Endothelial cell of umbilical vein (primary cell): Measurements from ENCODE around the gene TEF. TPM values are rescaled to one million over a fixed set of nuclear protein-coding genes. Genes with fewer than 3 reads are reported as not detected.

Experiments
- BruUV-seq: library from RNA; stranded (reverse); fragments of 400-500 nt; replicated peaks from 2 replicates; lab custom pipeline; 2021; lab: Mats Ljungman, UMichigan
- CTCF ChIA-PET: fragments of 300-600, 350-600 bp; sonication (Branson Sonifier 250); formaldehyde crosslinking; loops from one replicate; lab custom pipeline; 2021; ENCODE audit warnings: antibody characterized with exemption, inconsistent platforms; lab: Charles Lee
- POLR2A ChIA-PET: fragments of 300-600, 350-600 bp; sonication (Branson Sonifier 250); formaldehyde crosslinking; loops from one replicate; lab custom pipeline; 2021; ENCODE audit warnings: antibody characterized with exemption, inconsistent platforms; lab: Charles Lee
- DNase-seq: peaks from one replicate; pipeline ENCODE4 v3.0.0-alpha.2; 2011; ENCODE audit warnings: low read depth, low spot score
- FAIRE-seq: peaks from 2 replicates; lab custom pipeline; 2011; peaks lifted over from hg19 to GRCh38; lab: Jason Lieb, UNC
- H2AFZ ChIP-seq: 2 replicates; pipeline ENCODE4 v1.6.0; 2012; ENCODE audit warnings: low read depth, low read length, control low read depth, inconsistent platforms
- H3K27ac ChIP-seq: 2 replicates; pipeline ENCODE4 v1.5.1; 2011; ENCODE audit warnings: low read depth, mild to moderate bottlenecking, control low read depth, low read length, moderate library complexity; ENCODE audit not compliant: insufficient read depth
- H3K27me3 ChIP-seq, 2 experiments: 2 replicates each; pipeline versions ENCODE4 v1.6.0 to v1.6.1; 2011; ENCODE audit warnings: low read length in 2 of 2, mixed read lengths in 1 of 2; ENCODE audit not compliant: control insufficient read depth in 2 of 2, insufficient read depth in 2 of 2
- H3K36me3 ChIP-seq, 2 experiments: 2 replicates in 1 of 2; 3 replicates in 1 of 2; pipeline ENCODE4 v1.5.1; 2011; ENCODE audit warnings: low read length in 2 of 2, mild to moderate bottlenecking in 1 of 2, moderate library complexity in 1 of 2; ENCODE audit not compliant: control insufficient read depth in 2 of 2, insufficient read depth in 2 of 2; ENCODE audit errors: extremely low read depth in 1 of 2
- H3K4me1 ChIP-seq: 3 replicates; pipeline ENCODE4 v1.5.1; 2011; ENCODE audit warnings: mild to moderate bottlenecking, low read length; ENCODE audit not compliant: control insufficient read depth, insufficient read depth; ENCODE audit errors: extremely low read depth
- H3K4me2 ChIP-seq: 2 replicates; pipeline ENCODE4 v1.6.1; 2011; ENCODE audit warnings: low read length, control low read depth, mixed read lengths; ENCODE audit not compliant: insufficient read depth
- H3K4me3 ChIP-seq, 3 experiments: fragments of 200-600 bp in 1 of 3; sonication (generic), shearing (Covaris generic) in 1 of 3; replicated peaks in 1 of 3; 2 replicates each; pipeline ENCODE4 v1.5.1; 2011 to 2016; ENCODE audit warnings: control low read depth in 3 of 3, low read length in 3 of 3, mild to moderate bottlenecking in 2 of 3, inconsistent platforms in 1 of 3, low read depth in 1 of 3, moderate library complexity in 1 of 3; ENCODE audit not compliant: insufficient read depth in 1 of 3
- H3K79me2 ChIP-seq: 2 replicates; pipeline ENCODE4 v1.6.0; 2012; ENCODE audit warnings: low read length, inconsistent platforms; ENCODE audit not compliant: control insufficient read depth, insufficient read depth
- H3K9ac ChIP-seq: replicated peaks from 2 replicates; pipeline ENCODE3; 2011; ENCODE audit warnings: low read length, control low read depth; ENCODE audit not compliant: insufficient read depth; ENCODE audit errors: extremely low read depth
- H3K9me1 ChIP-seq: replicated peaks from 3 replicates; pipeline ENCODE4 v1.6.0; 2011; ENCODE audit warnings: mild to moderate bottlenecking, low read length; ENCODE audit not compliant: control insufficient read depth, insufficient read depth; ENCODE audit errors: extremely low read depth
- H3K9me3 ChIP-seq: replicated peaks from 2 replicates; pipeline ENCODE4 v1.5.1; 2012; ENCODE audit warnings: low read length, inconsistent platforms; ENCODE audit not compliant: control insufficient read depth, insufficient read depth
- H4K20me1 ChIP-seq: replicated peaks from 2 replicates; pipeline ENCODE3; 2011; ENCODE audit warnings: mild to moderate bottlenecking, low read length; ENCODE audit not compliant: control insufficient read depth, insufficient read depth; ENCODE audit errors: extremely low read depth
- EZH2 ChIP-seq: IDR thresholded peaks from 2 replicates; pipeline ENCODE4 v1.6.1; 2012; ENCODE audit warnings: borderline replicate concordance, low read depth, mild to moderate bottlenecking, moderate library complexity, low read length, inconsistent platforms; ENCODE audit not compliant: severe bottlenecking
- FOS ChIP-seq: IDR thresholded peaks from 2 replicates; pipeline ENCODE4 v1.6.1; 2011; ENCODE audit warnings: mild to moderate bottlenecking, low read length, moderate library complexity, borderline replicate concordance; ENCODE audit not compliant: insufficient read depth
- GATA2 ChIP-seq: IDR thresholded peaks from 2 replicates; pipeline ENCODE4 v1.7.0; 2011; ENCODE audit warnings: low read depth, mild to moderate bottlenecking, moderate library complexity, mixed read lengths, low read length; ENCODE audit not compliant: insufficient read length, insufficient read depth
- JUN ChIP-seq: IDR thresholded peaks from 2 replicates; pipeline ENCODE4 v1.6.1; 2011; ENCODE audit warnings: borderline replicate concordance, low read depth; ENCODE audit not compliant: insufficient read length, insufficient read depth
- MYC ChIP-seq: IDR thresholded peaks from one replicate; pipeline ENCODE4 v1.6.1; 2011; ENCODE audit warnings: mild to moderate bottlenecking, low read depth, low read length
- POLR2A ChIP-seq: IDR thresholded peaks from 2 replicates; pipeline ENCODE4 v1.6.1; 2012; ENCODE audit warnings: low read depth, mild to moderate bottlenecking, control low read depth, low read length
- POLR2AphosphoS5 ChIP-seq: IDR thresholded peaks from 2 replicates; pipeline ENCODE4 v1.6.1; 2012; ENCODE audit warnings: low read depth, mild to moderate bottlenecking, control low read depth, low read length, moderate library complexity; ENCODE audit not compliant: insufficient read depth
- dilution Hi-C: fragments of 300-500 bp; cut with MboI; formaldehyde crosslinking; loops from one replicate; pipeline ENCODE4 v1.15.0; 2019; ENCODE audit warnings: low sequenced_read_pairs; ENCODE audit not compliant: extremely low pct_ligation_motif_present
- intact Hi-C: fragments of 100-400 bp; cut with micrococcal nuclease; formaldehyde crosslinking; loops from one replicate; pipeline ENCODE4 v1.10.0; 2022
- polyA plus RNA-seq, 4 experiments: library from polyadenylated mRNA; depleted of rRNA in 3 of 4; stranded (reverse) in 3 of 4; unstranded in 1 of 4; fragments of >200 nt; gene quantifications; 2 replicates each; pipeline versions ENCODE4 v1.2.1 to v1.2.3, GENCODE V29; 2011 to 2012; ENCODE audit warnings: missing spikeins in 1 of 4
- total RNA-seq: library from RNA; stranded (reverse); gene quantifications from 2 replicates; pipeline ENCODE4 v1.2.3, GENCODE V29; 2021
- TF ChIP-seq, protein P1 (sequence below): IDR thresholded peaks from 2 replicates; pipeline ENCODE4 v1.6.1; 2011; ENCODE audit not compliant: insufficient read depth, insufficient read length
- TF ChIP-seq, protein P2 (sequence below), 2 donors: IDR thresholded peaks; 1 replicate in 1 of 2; 2 replicates in 1 of 2; pipeline ENCODE4 v1.5.1; 2011; ENCODE audit warnings: low read length in 2 of 2, mild to moderate bottlenecking in 2 of 2, moderate library complexity in 2 of 2, control low read depth in 1 of 2, inconsistent platforms in 1 of 2, low read depth in 1 of 2; ENCODE audit not compliant: insufficient read depth in 1 of 2; ENCODE audit errors: extremely low read depth in 1 of 2

The TEF gene
- total and polyA plus RNA-seq, 2 donors (not counting 3 experiments of a cell fraction or from before 2014, with no cell fraction given), result 2.2 to 4.0 TPM

GRCh38 chr22:41367680-41368542, 13.8 kb upstream of the TEF start:
- intact Hi-C loops, result loop anchor here (5.0 to 10.0 kb wide), 2 partner anchors 81 to 173 kb away; partner anchors contain the start of gene RANGAP1
- H3K9ac ChIP-seq, result no peak overlapping the region
- TF ChIP-seq POLR2A, result no peak
- no peak for TF ChIP-seq MYC
- TF ChIP-seq, protein P1, sequence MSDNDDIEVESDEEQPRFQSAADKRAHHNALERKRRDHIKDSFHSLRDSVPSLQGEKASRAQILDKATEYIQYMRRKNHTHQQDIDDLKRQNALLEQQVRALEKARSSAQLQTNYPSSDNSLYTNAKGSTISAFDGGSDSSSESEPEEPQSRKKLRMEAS, result no peak
- TF ChIP-seq, protein P2, sequence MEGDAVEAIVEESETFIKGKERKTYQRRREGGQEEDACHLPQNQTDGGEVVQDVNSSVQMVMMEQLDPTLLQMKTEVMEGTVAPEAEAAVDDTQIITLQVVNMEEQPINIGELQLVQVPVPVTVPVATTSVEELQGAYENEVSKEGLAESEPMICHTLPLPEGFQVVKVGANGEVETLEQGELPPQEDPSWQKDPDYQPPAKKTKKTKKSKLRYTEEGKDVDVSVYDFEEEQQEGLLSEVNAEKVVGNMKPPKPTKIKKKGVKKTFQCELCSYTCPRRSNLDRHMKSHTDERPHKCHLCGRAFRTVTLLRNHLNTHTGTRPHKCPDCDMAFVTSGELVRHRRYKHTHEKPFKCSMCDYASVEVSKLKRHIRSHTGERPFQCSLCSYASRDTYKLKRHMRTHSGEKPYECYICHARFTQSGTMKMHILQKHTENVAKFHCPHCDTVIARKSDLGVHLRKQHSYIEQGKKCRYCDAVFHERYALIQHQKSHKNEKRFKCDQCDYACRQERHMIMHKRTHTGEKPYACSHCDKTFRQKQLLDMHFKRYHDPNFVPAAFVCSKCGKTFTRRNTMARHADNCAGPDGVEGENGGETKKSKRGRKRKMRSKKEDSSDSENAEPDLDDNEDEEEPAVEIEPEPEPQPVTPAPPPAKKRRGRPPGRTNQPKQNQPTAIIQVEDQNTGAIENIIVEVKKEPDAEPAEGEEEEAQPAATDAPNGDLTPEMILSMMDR (IDR thresholded peaks at IDR 0.05; ENCODE audit: extremely low read depth in 1 of 2, insufficient read depth in 1 of 2, low read depth in 1 of 2, low read length in 2 of 2), result no peak
- no peak for TF ChIP-seq EZH2
- TF ChIP-seq POLR2AphosphoS5, result no peak
- TF ChIP-seq GATA2, result no peak
- TF ChIP-seq JUN, result no peak
- no peak for TF ChIP-seq FOS
- H4K20me1 ChIP-seq, result no peaks in the 10 kb centered on the region
- no peaks in the 10 kb centered on the region for H3K36me3 ChIP-seq
- dilution Hi-C loops, result no loop called here
- H2AFZ ChIP-seq, result no peak overlapping the region
- H3K27me3 ChIP-seq, result no peaks in the 10 kb centered on the region
- no peaks in the 10 kb centered on the region for H3K9me3 ChIP-seq
- DNase-seq (no peak), FAIRE-seq (no peak)
- H3K79me2 ChIP-seq, result no peaks in the 10 kb centered on the region
- CTCF ChIA-PET, result interaction anchor here (1.0 to 2.8 kb wide), 4 partner anchors 14 to 445 kb away, joined by 4 to 20 read pairs (median 6); partner anchors contain the start of gene TEF
- no peaks in the 10 kb centered on the region for H3K9me1 ChIP-seq
- H3K4me2 ChIP-seq, result no peak overlapping the region
- H3K4me1 ChIP-seq, result peaks cover 7% of the 10 kb centered on the region
- no TSS peak for BruUV-seq
- POLR2A ChIA-PET, result interaction anchor here (1.5 kb wide), 1 partner anchor 13 kb away, joined by 11 read pairs; the partner anchor contains the start of gene TEF
- H3K4me3 ChIP-seq, result no peak overlapping the region
- no peak overlapping the region for H3K27ac ChIP-seq
